GM12878 (cell line): ENCODE measurements around the gene COPS8. TPM values are rescaled to one million over a fixed set of nuclear protein-coding genes. Genes with fewer than 3 reads are reported as not detected.

Experiments
- ATAC-seq: fragments of 200-7000 bp; cut with Tn5 transposase; 3 replicates; pipeline ENCODE4 v1.9.1; 2020; ENCODE audit warnings: mild to moderate bottlenecking, moderate library complexity
- BruUV-seq: library from RNA; stranded (reverse); fragments of 400-500 nt; replicated peaks from 2 replicates; lab custom pipeline; 2021; lab: Mats Ljungman, UMichigan
- CTCF ChIA-PET: fragments of 300-600 bp; sonication (Branson Sonifier 250); formaldehyde crosslinking; extraction: SDS; loops from one replicate; lab custom pipeline; 2021; ENCODE audit warnings: inconsistent platforms; lab: Yijun Ruan, JAX
- POLR2A ChIA-PET: fragments of 350-600 bp; formaldehyde crosslinking; extraction: SDS; loops from one replicate; lab custom pipeline; 2021; ENCODE audit warnings: inconsistent platforms; lab: Charles Lee
- RAD21 ChIA-PET: fragments of 300-600 bp; sonication (Branson Sonifier 250); formaldehyde crosslinking; loops from one replicate; lab custom pipeline; 2023; ENCODE audit warnings: antibody characterized with exemption; ENCODE audit not compliant: unreplicated experiment; lab: Charles Lee
- SMC1A ChIA-PET: fragments of 300-600 bp; sonication (Branson Sonifier 250); formaldehyde crosslinking; loops from one replicate; lab custom pipeline; 2023; ENCODE audit not compliant: unreplicated experiment, uncharacterized antibody; lab: Charles Lee
- DNase-seq: peaks from one replicate; pipeline ENCODE4 v3.0.0-alpha.2; 2011; ENCODE audit warnings: low read depth, low spot score
- FAIRE-seq: peaks from 3 replicates; lab custom pipeline; 2011; peaks lifted over from hg19 to GRCh38; lab: Jason Lieb, UNC
- H2AFZ ChIP-seq: 2 replicates; pipeline ENCODE4 v1.6.0; 2011; ENCODE audit warnings: low read depth, low read length, control low read depth; ENCODE audit not compliant: control insufficient read depth
- H3K27ac ChIP-seq: 2 replicates; pipeline ENCODE4 v1.5.1; 2011; ENCODE audit warnings: control low read depth; ENCODE audit not compliant: control insufficient read depth, insufficient read depth
- H3K27me3 ChIP-seq, 2 experiments: replicated peaks in 1 of 2; 2 replicates each; pipeline versions ENCODE4 v1.6.0 to v1.6.1; 2011; ENCODE audit warnings: low read length in 1 of 2; ENCODE audit not compliant: control insufficient read depth in 2 of 2, insufficient read depth in 2 of 2
- H3K36me3 ChIP-seq, 2 experiments: 2 replicates each; pipeline ENCODE4 v1.5.1; 2011; ENCODE audit warnings: low read length in 1 of 2; ENCODE audit not compliant: control insufficient read depth in 2 of 2, insufficient read depth in 2 of 2
- H3K4me1 ChIP-seq: 2 replicates; pipeline ENCODE4 v1.6.1; 2011; ENCODE audit warnings: mild to moderate bottlenecking, low read length, moderate library complexity, mixed read lengths; ENCODE audit not compliant: control insufficient read depth, insufficient read depth
- H3K4me2 ChIP-seq: 2 replicates; pipeline ENCODE4 v1.6.0; 2011; ENCODE audit warnings: control low read depth; ENCODE audit not compliant: control insufficient read depth, insufficient read depth
- H3K4me3 ChIP-seq: fragments of 200-600 bp; sonication (generic); 2 replicates; pipeline ENCODE4 v1.5.1; 2016
- H3K79me2 ChIP-seq: 2 replicates; pipeline ENCODE4 v1.6.0; 2011; ENCODE audit warnings: low read length; ENCODE audit not compliant: control insufficient read depth, insufficient read depth
- H3K9ac ChIP-seq: 2 replicates; pipeline ENCODE4 v1.8.0; 2011; ENCODE audit warnings: low read length, control low read depth, mixed read lengths; ENCODE audit not compliant: control insufficient read depth, insufficient read depth
- H3K9me3 ChIP-seq: replicated peaks from 3 replicates; pipeline ENCODE4 v1.5.1; 2011; ENCODE audit warnings: mild to moderate bottlenecking, low read length; ENCODE audit not compliant: control insufficient read depth, insufficient read depth
- H4K20me1 ChIP-seq: 2 replicates; pipeline ENCODE4 v1.6.0; 2011; ENCODE audit not compliant: control insufficient read depth, insufficient read depth
- CREM ChIP-seq: IDR thresholded peaks from 2 replicates; pipeline ENCODE4 v1.6.1; 2014; ENCODE audit warnings: antibody characterized with exemption, low read depth
- FOS ChIP-seq: IDR thresholded peaks from 3 replicates; pipeline ENCODE4 v1.6.1; 2011; ENCODE audit warnings: borderline replicate concordance; ENCODE audit not compliant: insufficient read length; ENCODE audit errors: extremely low read depth
- HCFC1 ChIP-seq: fragments of 150-350 bp; IDR thresholded peaks from 2 replicates; pipeline ENCODE4 v1.6.1; 2014; ENCODE audit warnings: low read length
- NFXL1 ChIP-seq: fragments of 450-650 bp; IDR thresholded peaks from 2 replicates; pipeline ENCODE4 v1.6.1; 2017; ENCODE audit warnings: antibody characterized with exemption, mild to moderate bottlenecking, borderline replicate concordance
- PAX5 ChIP-seq: IDR thresholded peaks from 2 replicates; pipeline ENCODE4 v1.6.1; 2011; ENCODE audit warnings: low read depth, low read length, borderline replicate concordance
- PML ChIP-seq: IDR thresholded peaks from 2 replicates; pipeline ENCODE4 v1.6.1; 2012; ENCODE audit warnings: low read length, inconsistent platforms
- POLR2AphosphoS2 ChIP-seq: IDR thresholded peaks from 2 replicates; pipeline ENCODE4 v1.6.1; 2011; ENCODE audit warnings: low read depth, mild to moderate bottlenecking, low read length, improper control_type of control experiment, moderate library complexity
- POLR2AphosphoS5 ChIP-seq: IDR thresholded peaks from 2 replicates; pipeline ENCODE4 v1.6.1; 2011; ENCODE audit warnings: mild to moderate bottlenecking, low read length, inconsistent platforms
- POU2F2 ChIP-seq: IDR thresholded peaks from 3 replicates; pipeline ENCODE4 v1.6.1; 2011; ENCODE audit warnings: low read depth, mild to moderate bottlenecking, low read length, borderline replicate concordance
- RCOR1 ChIP-seq: conservative IDR thresholded peaks from 2 replicates; pipeline ENCODE4 v1.6.1; 2012; ENCODE audit warnings: low read depth, low read length, improper control_type of control experiment
- TCF7 ChIP-seq: IDR thresholded peaks from 2 replicates; pipeline ENCODE4 v1.6.1; 2014; ENCODE audit warnings: antibody characterized with exemption, borderline replicate concordance
- YY1 ChIP-seq: IDR thresholded peaks from 2 replicates; pipeline ENCODE4 v1.6.1; 2011; ENCODE audit warnings: low read depth, mild to moderate bottlenecking, low read length
- ZBED1 ChIP-seq: IDR thresholded peaks from 2 replicates; pipeline ENCODE4 v1.6.1; 2016; ENCODE audit warnings: borderline replicate concordance
- WGBS: methylation state at CpG from one replicate; pipeline ENCODE4 v1.1.6; 2016; ENCODE audit warnings: low lambda C conversion rate; ENCODE audit not compliant: insufficient replicate concordance, insufficient coverage; ENCODE audit errors: missing lambda C conversion rate; 5-methylcytosine and 5-hydroxymethylcytosine counted together
- in situ Hi-C: fragments of 300-500 bp; cut with MboI; formaldehyde crosslinking; loops from 9 replicates; pipeline ENCODE4 v1.14.3; 2018; ENCODE audit warnings: mixed read lengths
- intact Hi-C: fragments of 100-400 bp; cut with micrococcal nuclease; formaldehyde crosslinking; loops from one replicate; pipeline ENCODE4 v1.14.2; 2022; ENCODE audit not compliant: unreplicated experiment
- polyA plus RNA-seq, 11 experiments: library from polyadenylated mRNA; depleted of rRNA in 4 of 11; unstranded in 6 of 11; stranded (reverse) in 5 of 11; fragments of >200 nt; fragmentation: Nextera tagmentation in 4 of 11; fragmentation: Illumina TruSeq in 1 of 11; extraction: Ambion mirVana in 4 of 11; extraction: Trizol in 1 of 11; gene quantifications; 1 replicate in 1 of 11; 2 replicates in 10 of 11; pipeline versions ENCODE4 v1.2.1 to v1.2.3, GENCODE V29; 2011 to 2016; ENCODE audit warnings: inconsistent platforms in 2 of 11, missing spikeins in 2 of 11, low read depth in 1 of 11
- total RNA-seq, 4 experiments: library from RNA; depleted of rRNA in 3 of 4; stranded (reverse); fragments of >200 nt in 3 of 4; fragmentation: Illumina TruSeq in 1 of 4; extraction: Trizol in 1 of 4; gene quantifications; 2 replicates each; pipeline versions ENCODE4 v1.2.1 to v1.2.3, GENCODE V29; 2013 to 2021
- TF ChIP-seq, protein P1 (sequence below): fragments of 150-350 bp; IDR thresholded peaks from 2 replicates; pipeline ENCODE4 v1.6.1; 2014; ENCODE audit warnings: mild to moderate bottlenecking, low read depth, low read length
- TF ChIP-seq, protein P2 (sequence below): IDR thresholded peaks from 2 replicates; pipeline ENCODE4 v1.6.1; 2012; ENCODE audit warnings: mild to moderate bottlenecking, low read depth, low read length

Gene COPS8
- total and polyA plus RNA-seq, 10 of the 15 experiments (the other 5 are each of a cell fraction or from before 2014, with no cell fraction given), result 44.0 to 134 (median 107) TPM

DNA sequence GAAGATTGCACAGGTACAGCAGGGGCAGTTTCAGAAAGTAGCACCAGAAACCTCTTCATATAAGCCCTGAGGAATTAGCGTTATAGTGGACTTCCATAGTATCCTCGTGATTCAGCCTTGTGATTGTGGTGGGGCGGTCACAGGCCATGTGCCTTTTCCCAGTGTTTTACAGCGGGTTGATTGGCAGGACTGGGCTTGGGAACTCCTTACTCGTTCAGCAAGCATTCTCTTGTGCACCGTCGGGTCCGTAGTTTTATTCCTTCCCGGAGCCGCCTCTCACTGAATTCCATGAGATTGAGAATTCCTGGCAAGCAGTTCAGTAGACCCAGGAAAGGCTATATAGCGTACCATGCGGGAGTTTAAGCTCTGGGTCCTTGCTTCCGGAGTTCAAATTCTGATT is 5.2 kb downstream of the COPS8 start:
- H3K27me3 ChIP-seq, result no peaks in the 10 kb centered on the region
- H3K9ac ChIP-seq, result no peak overlapping the region
- peaks cover 2% of the 10 kb centered on the region in 2 experiments for H3K36me3 ChIP-seq
- FAIRE-seq (no peak), DNase-seq (no peak), ATAC-seq (no peak)
- no peak overlapping the region for H3K27ac ChIP-seq
- H3K4me2 ChIP-seq, result no peak overlapping the region
- ChIA-PET POLR2A (no interaction called here), RAD21 (no interaction called here), CTCF (no interaction called here), SMC1A (no interaction called here)
- H3K9me3 ChIP-seq, result no peaks in the 10 kb centered on the region
- no peak overlapping the region for H2AFZ ChIP-seq
- intact Hi-C loops, result no loop called here
- 99% methylated on average over 13 of the region's 13 CpGs for WGBS
- in situ Hi-C loops, result no loop called here
- no peak overlapping the region for H3K4me3 ChIP-seq
- TF ChIP-seq PAX5, result no peak
- TF ChIP-seq RCOR1, result no peak
- H4K20me1 ChIP-seq, result no peaks in the 10 kb centered on the region
- BruUV-seq, result no TSS peak
- peaks cover 15% of the 10 kb centered on the region for H3K79me2 ChIP-seq
- H3K4me1 ChIP-seq, result no peaks in the 10 kb centered on the region

DNA sequence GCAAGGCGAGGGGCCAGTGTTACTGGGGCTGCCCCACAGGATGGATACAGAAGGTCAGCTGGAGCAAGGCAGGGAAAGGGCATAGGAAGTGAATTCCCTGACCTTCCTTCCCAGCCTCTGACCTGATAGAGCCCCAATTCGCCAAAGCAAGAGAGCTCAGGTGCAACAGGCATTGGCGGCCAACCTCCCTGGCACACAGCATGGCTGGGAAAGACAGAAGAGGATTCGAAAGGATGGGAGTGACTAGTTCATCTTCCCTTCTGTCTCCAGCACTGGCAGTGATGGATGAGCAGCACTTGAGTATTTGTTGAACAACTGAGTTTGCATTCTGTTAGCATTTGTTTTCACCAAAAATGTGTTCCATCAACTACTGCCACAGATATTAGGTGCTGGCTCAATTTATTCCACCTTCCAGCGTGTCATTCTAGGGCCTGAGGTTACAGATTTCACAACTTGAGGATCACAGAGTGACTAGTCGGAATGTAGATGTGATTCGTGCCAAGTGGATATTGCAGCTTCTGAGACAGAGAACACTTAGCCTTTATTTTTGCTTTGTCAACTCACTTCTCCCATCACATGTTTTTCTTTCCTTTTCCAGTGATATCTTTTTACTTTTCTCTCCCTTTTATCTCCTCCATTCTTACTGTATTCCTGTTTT is 6.2 kb downstream of the COPS8 start:
- RAD21 ChIA-PET, result no interaction called here
- no peak for DNase-seq
- CTCF ChIA-PET, result no interaction called here
- intact Hi-C loops, result no loop called here
- Histone ChIP-seq H3K9me3 (no peaks in the 10 kb centered on the region), H3K79me2 (peaks cover 5% of the 10 kb centered on the region), H3K9ac (no peak overlapping the region), H3K27me3 (no peaks in the 10 kb centered on the region), H2AFZ (no peak overlapping the region), H3K4me3 (no peak overlapping the region), H3K4me2 (no peak overlapping the region), H3K4me1 (no peaks in the 10 kb centered on the region), H4K20me1 (no peaks in the 10 kb centered on the region), H3K27ac (no peak overlapping the region), H3K36me3 (peaks cover 2 to 7% of the 10 kb centered on the region in 2 experiments)
- POLR2A ChIA-PET, result no interaction called here
- in situ Hi-C loops, result no loop called here
- over 99% methylated on average over 7 of the region's 7 CpGs for WGBS
- no TSS peak for BruUV-seq
- SMC1A ChIA-PET, result no interaction called here
- FAIRE-seq, result no peak
- ATAC-seq, result no peak
- TF ChIP-seq POU2F2 (no peak), TCF7 (no peak), NFXL1 (no peak), FOS (no peak), ZBED1 (no peak), CREM (no peak), PML (no peak), HCFC1 (no peak), POLR2AphosphoS5 (no peak), YY1 (no peak), POLR2AphosphoS2 (no peak)
- TF ChIP-seq, protein P1, sequence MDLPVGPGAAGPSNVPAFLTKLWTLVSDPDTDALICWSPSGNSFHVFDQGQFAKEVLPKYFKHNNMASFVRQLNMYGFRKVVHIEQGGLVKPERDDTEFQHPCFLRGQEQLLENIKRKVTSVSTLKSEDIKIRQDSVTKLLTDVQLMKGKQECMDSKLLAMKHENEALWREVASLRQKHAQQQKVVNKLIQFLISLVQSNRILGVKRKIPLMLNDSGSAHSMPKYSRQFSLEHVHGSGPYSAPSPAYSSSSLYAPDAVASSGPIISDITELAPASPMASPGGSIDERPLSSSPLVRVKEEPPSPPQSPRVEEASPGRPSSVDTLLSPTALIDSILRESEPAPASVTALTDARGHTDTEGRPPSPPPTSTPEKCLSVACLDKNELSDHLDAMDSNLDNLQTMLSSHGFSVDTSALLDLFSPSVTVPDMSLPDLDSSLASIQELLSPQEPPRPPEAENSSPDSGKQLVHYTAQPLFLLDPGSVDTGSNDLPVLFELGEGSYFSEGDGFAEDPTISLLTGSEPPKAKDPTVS, result no peak
- TF ChIP-seq, protein P2, sequence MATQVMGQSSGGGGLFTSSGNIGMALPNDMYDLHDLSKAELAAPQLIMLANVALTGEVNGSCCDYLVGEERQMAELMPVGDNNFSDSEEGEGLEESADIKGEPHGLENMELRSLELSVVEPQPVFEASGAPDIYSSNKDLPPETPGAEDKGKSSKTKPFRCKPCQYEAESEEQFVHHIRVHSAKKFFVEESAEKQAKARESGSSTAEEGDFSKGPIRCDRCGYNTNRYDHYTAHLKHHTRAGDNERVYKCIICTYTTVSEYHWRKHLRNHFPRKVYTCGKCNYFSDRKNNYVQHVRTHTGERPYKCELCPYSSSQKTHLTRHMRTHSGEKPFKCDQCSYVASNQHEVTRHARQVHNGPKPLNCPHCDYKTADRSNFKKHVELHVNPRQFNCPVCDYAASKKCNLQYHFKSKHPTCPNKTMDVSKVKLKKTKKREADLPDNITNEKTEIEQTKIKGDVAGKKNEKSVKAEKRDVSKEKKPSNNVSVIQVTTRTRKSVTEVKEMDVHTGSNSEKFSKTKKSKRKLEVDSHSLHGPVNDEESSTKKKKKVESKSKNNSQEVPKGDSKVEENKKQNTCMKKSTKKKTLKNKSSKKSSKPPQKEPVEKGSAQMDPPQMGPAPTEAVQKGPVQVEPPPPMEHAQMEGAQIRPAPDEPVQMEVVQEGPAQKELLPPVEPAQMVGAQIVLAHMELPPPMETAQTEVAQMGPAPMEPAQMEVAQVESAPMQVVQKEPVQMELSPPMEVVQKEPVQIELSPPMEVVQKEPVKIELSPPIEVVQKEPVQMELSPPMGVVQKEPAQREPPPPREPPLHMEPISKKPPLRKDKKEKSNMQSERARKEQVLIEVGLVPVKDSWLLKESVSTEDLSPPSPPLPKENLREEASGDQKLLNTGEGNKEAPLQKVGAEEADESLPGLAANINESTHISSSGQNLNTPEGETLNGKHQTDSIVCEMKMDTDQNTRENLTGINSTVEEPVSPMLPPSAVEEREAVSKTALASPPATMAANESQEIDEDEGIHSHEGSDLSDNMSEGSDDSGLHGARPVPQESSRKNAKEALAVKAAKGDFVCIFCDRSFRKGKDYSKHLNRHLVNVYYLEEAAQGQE, result no peak
